ENCODE data around the gene UPF3B. TPM values are rescaled to one million over a fixed set of nuclear protein-coding genes. Genes with fewer than 3 reads are reported as not detected.

UPF3B gene
- total and polyA plus RNA-seq, 9 of the 15 experiments (the other 6 are each of a cell fraction or from before 2014, with no cell fraction given) = 17.6 to 57.0 (median 32.3) TPM

- TF ChIP-seq ZNF518B (CRISPR knock-in tag; IDR thresholded peaks at IDR 0.05) = no peak
Measured at GRCh38 chrX:119870626-119871131, 17.9 kb upstream of the UPF3B start (continued).

GRCh38 chrX:119853444-119853843 is 681 bp upstream of the UPF3B start:
- CTCF ChIA-PET (ENCODE audit: low intra/inter-chr PET ratio) = no interaction called here
- Histone ChIP-seq H3K27me3 (ENCODE audit: control insufficient read depth in 2 of 2, insufficient read depth in 2 of 2, low read length in 2 of 2) (no peaks in the 10 kb centered on the region), H3K9me1 (ENCODE audit: control insufficient read depth, insufficient read depth, low read length) (no peaks in the 10 kb centered on the region), H3K9me3 (replicated peaks; ENCODE audit: control insufficient read depth, insufficient read depth, low read depth, low read length) (no peaks in the 10 kb centered on the region), H3K9ac (ENCODE audit: insufficient read depth in 1 of 2, low read depth in 2 of 2, low read length in 2 of 2) (peak overlapping the region; percentile 68 to 89), H2AFZ (ENCODE audit: low read depth, low read length) (peak overlapping the region; percentile 91), H3K4me1 (replicated peaks in 1 of 2; ENCODE audit: control insufficient read depth in 2 of 2, insufficient read depth in 2 of 2, low read length in 2 of 2) (peaks cover 0 to 2% of the 10 kb centered on the region in 2 experiments; a peak in 1 of 5 replicates), H3K79me2 (ENCODE audit: control insufficient read depth, insufficient read depth, low read length) (peaks cover 19% of the 10 kb centered on the region), H3K4me3 (peak overlapping the region; percentile 70), H3K36me3 (ENCODE audit: control insufficient read depth, insufficient read depth, low read length) (peaks cover 27% of the 10 kb centered on the region; the same call in 2 of the 3 replicates), H3K4me2 (ENCODE audit: insufficient read depth, low read length) (peak overlapping the region; percentile 72), H3K27ac (ENCODE audit: extremely low read depth, low read depth, low read length) (peak overlapping the region; percentile 65; the same call in 2 of the 3 replicates), H4K20me1 (replicated peaks; ENCODE audit: control insufficient read depth, insufficient read depth, low read length) (no peaks in the 10 kb centered on the region)
- TSS peak; percentile 87 for BruUV-seq (replicated peaks)
- peak; percentile 29; the same call in 1 of the 3 replicates for ATAC-seq
- intact Hi-C loops (cut with micrococcal nuclease) (loop anchor here (2.0 kb wide), 1 partner anchor 17 kb away; the partner anchor contains the start of genes NDUFA1 and RNF113A), in situ Hi-C loops (cut with MboI) (no loop called here)
- peak in 1 of 4 experiments; percentile 23 for DNase-seq (ENCODE audit: extremely low read depth in 1 of 4, low spot score in 3 of 4)
- no peak for FAIRE-seq
- 9% methylated on average over 10 of the region's 10 CpGs for WGBS (ENCODE audit: insufficient coverage, low coverage, missing lambda C conversion rate)
- POLR2A ChIA-PET = interaction anchor here (0.7 to 4.4 kb wide), 6 partner anchors 11 to 64 kb away, joined by 3 to 30 read pairs (median 7); partner anchors contain the start of genes NDUFA1, RNF113A and RPL39
- TF ChIP-seq CBFB (CRISPR knock-in tag; IDR thresholded peaks at IDR 0.05) (no peak), ZMIZ1 (IDR thresholded peaks at IDR 0.05; ENCODE audit: low read depth in 2 of 2, low read length in 2 of 2) (no peak), ZNF609 (CRISPR knock-in tag; IDR thresholded peaks at IDR 0.05; ENCODE audit: borderline replicate concordance) (no peak), L3MBTL2 (IDR thresholded peaks at IDR 0.05) (no peak)
